GM18511 (cell line): ENCODE measurements around the gene RGS7.
"Not testable (repeated sequence)": the region's sequence is repeated elsewhere in the genome, so short reads cannot be mapped to it uniquely, and the experiment has no call there.

Source experiments
- ATAC-seq: cut with Tn5 transposase; IDR thresholded peaks from one replicate; pipeline ENCODE4 v1.9.1; 2021; ENCODE audit warnings: mild to moderate bottlenecking, moderate library complexity; ENCODE audit not compliant: unreplicated experiment

Gene RGS7

DNA sequence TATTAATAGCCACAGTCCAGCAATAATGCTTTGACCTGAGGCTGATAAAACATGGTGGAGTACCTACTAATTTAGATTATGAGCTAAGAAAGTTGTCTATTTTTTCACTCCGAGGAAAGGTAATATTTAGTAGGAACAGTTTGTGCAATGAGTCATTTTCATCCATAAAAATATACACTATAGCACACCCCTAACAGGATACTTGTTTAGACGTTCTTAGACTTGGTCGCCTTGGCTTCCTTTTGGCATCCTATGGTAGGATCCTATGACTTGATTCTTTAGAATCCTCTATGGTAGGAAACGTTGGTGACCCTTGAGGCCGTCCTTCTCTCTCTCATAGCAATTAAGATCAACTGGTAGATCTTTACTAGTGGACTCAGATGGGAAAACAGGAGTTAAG lies 81.8 kb downstream of the RGS7 start:
- ATAC-seq = no peak

DNA sequence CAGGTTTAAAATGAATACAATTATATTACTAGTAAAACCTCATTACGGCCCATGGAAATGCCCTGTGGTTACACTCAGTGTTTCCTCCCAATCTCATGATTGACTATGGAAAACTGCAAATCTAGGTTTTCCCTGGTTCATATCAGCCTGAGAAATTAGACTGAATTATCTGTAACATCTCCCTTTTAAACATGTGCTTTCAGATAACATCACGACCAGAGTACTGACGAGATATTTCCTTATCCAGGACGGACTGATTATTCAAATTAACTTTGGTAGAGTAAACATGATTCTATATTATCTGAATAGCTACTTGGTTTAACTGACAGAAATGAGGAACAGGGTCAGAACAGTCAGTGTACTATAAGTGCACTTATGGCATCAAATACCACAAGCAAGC lies 82.3 kb downstream of the RGS7 start:
- ATAC-seq = no peak

DNA sequence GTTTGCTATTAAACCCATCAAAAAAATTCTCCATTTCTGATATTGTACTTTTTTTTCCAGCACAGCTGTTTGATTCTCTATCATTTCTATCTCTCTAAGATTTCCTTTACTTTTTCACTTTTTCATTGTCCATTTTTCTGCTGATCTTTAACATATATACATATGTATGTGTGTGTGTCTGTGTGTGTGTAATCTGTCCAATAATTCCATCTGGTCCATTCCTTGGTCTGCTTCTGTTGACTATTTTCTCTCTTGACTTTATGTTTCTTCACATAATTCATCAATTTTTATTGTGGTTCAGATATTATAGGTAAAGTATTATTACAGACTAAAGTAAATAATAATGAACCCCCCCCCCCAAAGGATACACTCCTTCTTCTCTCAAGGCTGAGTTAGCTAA lies 84.2 kb downstream of the RGS7 start:
- ATAC-seq = no peak

DNA sequence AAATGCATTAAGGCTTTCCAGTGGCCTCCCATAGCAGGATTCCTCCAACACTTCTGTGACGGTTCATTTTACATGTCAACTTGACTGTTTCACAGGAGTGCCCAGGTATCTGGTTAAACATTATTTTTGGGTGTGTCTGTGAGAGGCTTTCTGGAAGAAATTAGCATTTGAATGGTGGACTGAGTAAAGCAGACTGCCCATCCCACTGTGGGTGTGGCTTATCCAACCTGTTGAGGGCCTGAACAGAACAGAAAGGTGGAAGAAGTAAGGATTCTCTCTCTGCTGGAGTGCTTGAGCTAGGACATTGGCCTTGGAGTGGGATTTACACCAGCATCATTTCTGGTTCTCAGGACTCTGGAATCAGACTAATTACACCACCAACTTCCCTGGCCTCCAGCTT lies 85.6 kb downstream of the RGS7 start:
- no peak for ATAC-seq

DNA sequence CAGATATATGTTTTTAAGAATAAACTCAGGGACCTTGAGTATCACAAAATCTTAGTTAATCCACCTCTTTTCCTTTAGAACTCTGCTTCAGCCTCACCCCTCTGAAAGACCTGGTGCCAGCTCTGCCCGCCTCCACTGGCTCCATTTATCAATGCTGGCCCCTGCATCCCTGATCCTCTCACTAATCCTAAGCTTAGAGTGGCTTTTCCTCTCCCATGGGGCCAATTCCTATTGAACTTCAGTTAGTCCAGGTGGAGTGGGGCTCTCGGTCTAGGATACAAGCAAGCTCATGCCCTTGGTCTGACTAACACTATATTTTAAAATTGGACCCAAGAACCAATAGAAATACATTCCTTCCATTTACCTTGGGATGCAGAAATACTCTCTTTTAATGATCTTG lies 87.0 kb downstream of the RGS7 start:
- ATAC-seq = no peak

DNA sequence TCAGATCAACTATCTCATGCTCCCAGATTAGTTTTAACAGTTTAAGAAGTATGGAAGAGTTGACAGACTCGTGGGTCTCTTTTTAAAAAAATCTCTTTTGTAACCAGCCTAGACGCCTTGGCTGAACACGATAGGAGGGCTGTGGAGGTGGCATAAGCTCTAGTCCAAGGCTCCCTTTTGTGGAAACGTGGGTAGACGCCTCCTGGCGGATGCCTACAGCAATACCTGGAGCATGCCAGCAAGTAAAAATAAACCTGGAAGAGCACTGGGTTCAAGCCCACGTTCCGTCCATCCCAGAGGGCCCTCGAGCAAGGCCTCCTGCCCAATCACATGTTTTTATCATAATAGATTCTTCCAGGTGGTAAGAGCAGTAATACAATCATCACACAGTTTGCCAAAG lies 87.9 kb downstream of the RGS7 start:
- no peak for ATAC-seq

DNA sequence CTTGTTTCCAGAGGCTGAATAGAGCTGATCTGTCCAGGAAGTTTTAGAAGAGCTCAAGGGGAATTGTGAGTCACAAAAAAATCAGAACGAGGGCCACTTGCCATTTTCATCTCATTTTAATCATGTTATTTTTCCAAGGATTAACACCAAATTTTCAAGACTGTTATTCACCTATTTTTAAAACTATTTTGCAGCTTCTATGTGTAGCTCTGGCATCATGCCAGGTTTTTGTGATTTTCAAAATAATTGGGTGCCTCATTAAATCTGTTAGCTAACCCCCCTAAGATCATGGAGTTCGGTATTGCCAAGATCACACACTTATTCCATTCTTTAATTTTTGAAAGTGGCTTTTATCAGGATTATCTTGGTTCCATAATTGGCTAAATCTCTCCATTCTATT lies 90.9 kb downstream of the RGS7 start:
- ATAC-seq = no peak

DNA sequence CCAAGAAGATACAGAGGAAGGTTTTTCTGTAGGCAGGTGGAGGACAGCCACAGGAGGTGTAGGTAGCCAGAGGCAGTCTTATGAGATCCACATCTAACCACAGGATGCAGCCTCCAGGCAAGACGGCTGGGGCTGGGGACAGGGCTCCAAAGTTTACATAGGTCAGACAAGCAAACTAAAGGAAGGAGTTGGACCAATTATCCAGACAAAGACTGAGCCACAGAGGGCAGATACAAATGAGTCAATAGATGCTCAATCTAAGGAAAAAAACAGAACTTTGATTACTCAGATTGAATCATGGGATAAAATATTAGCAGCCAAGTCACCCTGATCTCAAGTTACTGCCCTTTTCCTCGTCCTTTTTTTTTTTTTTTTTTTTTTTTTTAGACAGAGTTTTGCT lies 91.6 kb downstream of the RGS7 start:
- no peak for ATAC-seq

DNA sequence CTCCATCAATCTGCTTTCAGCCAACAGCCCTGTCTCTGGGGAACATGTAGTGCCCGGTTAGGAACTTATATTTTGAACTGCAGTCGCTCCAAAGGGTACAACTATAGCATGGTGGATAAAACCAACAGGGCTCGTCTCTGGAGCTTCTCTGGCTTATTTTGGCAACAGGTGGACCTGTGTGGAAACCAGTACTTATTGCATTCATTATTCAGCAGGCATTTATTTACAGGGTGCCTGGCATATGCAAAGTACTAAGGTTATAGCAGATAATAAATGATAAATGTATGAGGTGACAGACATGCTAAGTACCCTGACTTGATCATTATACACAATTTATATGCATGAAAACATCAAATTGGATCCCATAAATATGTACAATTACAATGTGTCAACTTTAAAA lies 93.7 kb downstream of the RGS7 start:
- no peak for ATAC-seq

DNA sequence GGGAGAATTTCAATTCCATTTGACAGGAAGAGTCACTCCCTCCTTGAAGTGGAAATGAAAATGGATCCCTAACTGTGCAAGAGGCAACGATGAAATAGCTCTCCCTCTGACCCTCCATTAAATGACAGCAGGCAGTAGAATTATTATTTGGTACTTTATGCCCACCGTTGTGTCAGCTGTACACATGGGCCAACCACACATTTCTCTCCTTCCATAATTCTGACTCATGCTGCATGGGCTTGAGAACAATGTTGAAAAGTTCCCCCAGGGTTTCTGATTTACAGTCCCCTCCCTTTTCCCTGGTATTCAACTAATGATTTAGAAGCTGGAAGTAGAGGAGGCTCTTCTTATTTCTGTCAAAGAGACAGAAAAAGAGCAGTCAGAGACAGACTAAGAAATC lies 103.5 kb downstream of the RGS7 start:
- no peak for ATAC-seq

DNA sequence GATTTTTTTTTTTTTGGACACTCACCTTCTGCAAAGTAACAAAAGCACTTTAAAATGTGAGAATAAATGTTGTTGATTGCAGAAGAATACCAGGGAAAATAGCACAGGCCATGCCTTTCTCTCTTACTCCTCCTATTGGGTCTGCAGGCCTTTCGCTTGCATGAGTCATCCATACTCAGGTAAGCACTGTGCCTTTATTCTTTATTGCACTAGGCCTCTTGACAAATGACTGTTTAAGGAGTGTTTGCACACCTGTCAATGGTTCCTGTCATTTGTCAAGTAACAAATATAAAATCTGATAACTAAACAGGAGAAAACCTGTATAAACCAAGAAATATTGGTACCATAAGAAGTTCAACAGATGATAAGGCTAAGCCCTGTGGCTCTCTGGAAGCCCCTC lies 106.5 kb downstream of the RGS7 start:
- ATAC-seq = no peak

DNA sequence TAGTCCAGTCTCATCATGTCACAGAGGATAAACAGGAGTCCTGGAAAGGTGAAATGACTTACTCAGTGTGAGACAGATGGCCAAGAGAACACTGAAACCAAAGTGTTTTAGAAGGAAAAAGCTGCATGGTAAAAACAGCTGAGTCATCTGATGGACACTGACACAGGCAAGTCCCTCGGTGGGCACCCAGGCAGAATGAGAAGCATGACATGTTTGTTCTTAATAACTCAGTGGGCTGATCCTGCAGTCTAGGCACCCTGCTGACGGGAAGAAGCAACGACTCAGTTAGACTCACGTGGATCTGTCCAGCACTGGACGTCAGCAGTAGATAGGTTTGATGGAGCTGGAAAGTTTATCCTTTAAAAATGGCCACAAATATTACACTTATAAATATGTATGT lies 116.9 kb downstream of the RGS7 start:
- ATAC-seq = no peak

DNA sequence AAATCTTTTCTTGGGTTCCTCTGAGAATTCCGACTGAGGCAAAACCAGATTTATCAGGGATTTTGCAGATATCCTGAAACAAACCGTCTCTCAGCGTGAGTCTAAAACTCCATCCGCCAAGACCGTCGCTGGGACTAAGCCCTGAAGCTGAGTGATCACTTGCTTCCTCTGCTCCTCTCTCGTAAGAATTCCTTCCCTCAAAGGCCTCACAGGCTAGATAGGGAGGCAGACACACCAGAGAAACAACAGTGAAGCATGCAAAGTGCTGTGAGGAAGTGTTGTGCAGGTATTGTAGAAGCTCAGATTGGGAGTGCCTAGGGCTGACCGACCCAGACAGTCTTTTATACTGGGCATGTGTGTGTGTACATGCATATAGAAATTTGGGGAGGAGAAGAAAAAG lies 119.1 kb downstream of the RGS7 start:
- no peak for ATAC-seq

DNA sequence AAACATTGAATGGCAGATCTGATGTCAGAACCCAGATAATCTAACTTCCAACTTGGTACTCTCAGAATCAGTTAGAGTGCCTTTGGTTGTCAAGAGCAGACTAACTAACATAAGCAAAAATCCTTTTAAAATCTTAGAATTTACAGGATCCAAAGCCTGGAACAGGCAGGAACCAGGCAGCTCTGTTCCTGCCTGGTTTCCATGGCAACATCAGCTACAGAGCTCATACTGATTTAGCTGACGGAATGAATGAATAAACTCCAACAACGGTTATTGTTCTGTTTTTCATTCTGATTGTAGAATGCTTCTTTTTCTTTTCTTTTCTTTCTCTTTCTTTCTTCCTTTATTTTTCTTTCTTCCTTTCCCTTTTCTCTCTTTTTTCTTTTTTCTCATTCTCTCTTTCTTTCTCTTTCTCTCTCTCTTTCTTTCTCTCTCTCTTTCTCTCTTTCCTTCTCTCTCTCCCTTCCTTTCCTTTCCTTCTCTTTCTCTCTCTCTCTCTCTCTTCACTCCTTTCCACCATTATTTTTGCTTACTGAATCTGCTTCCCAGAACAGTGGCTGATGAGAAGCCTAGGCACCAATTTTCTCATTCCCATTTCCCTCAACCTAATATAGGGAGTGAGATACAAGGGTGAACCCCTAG lies 121.6 kb downstream of the RGS7 start:
- no peak for ATAC-seq

DNA sequence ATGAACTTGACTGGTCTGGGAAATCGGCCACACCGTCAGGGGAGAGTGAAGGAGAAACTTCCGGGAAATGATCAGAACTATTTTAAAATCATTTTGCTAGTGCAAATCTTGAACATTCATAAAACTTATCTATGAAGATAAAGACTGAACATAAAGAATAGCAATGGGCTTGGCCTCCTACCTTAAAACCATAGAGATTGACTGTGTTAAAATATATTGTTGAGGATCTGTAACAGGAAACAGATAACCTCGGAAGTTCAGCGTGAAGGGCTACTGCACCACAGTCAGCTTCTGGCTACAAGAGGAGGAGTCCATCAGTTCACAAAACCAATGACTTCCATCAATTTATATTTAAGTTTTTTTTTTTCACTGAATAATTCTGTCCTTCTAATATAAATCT lies 127.3 kb downstream of the RGS7 start:
- ATAC-seq = no peak

DNA sequence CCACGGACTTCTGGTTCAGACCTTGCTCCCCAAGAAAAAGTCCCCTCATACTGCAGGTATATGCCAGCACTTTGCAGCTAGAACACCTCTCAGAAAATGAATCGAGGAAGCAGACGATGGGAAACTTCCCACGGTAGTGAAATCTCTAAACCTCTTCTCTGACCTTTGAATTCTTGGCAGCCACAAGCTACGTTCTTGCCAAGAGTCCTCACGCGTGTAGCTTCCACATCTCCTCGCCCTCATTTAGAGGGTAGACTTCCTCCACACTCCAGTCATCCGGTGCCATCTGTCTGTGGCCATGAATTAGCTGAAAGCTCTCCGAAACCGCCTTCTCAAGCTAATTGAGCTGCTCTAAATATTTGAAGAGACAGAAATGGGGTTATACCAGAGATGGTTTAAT lies 127.8 kb downstream of the RGS7 start:
- ATAC-seq = no peak

DNA sequence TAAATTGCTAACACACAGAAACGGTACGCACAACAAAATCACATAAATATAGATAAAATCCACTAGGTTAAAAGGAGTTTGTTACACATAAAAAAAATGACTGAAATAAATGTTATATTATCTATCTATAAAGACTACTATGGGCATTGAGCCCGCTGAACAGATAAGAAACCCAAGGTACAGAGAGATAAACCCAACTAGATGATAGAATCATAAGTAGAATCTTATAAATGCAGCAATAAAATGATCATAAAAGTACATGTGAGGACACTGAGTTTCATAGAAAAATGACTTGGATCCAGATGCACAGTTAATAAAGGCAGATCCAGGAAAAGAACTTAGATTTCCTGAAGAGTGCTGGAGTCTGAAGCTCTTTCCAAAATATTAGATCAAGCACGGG lies 128.7 kb downstream of the RGS7 start:
- ATAC-seq = no peak

DNA sequence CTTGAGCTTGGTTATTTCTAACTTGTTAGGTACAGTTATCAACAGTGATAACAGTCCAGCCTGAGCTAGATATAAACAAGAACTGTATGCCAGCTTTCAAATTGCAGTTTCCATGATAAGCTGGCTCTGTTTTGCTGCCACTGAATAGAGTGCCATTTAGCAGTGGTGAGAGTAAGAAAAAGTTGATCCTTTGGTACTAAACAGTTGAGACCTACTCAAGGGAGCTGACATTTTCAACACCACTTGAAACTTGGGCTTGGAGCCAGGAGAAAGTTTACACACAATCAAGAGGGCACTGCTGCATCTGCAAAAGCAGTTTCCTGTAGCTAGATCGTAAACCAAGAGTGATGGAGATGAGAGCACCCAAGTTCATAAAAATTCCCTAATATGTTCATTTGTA lies 131.3 kb downstream of the RGS7 start:
- no peak for ATAC-seq

DNA sequence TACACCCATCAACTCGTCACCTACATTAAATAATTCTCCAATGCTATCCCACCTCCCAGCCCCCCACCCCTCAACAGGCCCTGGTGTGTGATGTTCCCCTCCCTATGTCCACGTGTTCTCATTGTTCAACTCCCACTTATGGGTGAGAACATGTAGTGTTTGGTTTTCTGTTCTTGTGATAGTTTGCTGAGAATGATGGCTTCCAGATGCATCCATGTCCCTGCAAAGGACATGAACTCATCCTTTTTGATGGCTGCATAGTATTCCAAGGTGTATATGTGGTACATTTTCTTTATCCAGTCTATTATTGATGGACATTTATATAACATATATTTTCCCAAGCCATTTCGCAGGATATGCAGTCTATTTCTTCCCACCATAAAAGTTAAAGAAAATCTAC lies 132.8 kb downstream of the RGS7 start:
- ATAC-seq = not testable (repeated sequence)

DNA sequence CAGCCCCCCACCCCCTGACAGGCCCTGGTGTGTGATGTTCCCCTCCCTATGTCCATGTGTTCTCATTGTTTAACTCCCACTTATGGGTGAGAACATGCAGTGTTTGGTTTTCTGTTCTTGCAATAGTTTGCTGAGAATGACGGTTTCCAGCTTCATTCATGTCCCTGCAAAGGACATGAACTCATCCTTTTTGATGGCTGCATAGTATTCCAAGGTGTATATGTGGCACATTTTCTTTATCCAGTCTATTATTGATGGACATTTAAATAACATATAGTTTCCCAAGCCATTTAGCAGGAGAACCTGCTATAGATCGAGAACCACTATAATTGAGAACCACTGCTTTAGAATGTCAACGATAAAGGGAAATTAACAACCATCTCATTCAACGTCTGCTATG lies 134.2 kb downstream of the RGS7 start:
- ATAC-seq = not testable (repeated sequence)

DNA sequence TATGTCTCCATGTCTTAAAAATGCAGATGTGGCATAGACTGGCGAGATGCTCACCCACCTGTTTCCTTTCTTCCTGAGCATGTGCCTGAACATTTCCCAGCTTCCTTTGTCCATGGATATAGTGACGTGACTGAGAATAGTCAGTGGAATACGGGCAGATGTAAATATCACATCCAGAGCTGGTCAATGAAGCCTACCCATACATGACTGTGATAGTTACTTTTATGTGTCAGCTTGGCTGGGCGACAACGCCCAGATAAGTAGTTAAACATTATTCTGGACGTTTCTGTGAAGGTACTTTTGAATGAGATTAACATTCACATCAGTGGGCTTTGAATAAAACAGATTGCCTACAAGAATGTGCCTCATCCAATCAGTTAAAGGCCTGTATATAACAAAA lies 135.7 kb downstream of the RGS7 start:
- ATAC-seq = no peak

DNA sequence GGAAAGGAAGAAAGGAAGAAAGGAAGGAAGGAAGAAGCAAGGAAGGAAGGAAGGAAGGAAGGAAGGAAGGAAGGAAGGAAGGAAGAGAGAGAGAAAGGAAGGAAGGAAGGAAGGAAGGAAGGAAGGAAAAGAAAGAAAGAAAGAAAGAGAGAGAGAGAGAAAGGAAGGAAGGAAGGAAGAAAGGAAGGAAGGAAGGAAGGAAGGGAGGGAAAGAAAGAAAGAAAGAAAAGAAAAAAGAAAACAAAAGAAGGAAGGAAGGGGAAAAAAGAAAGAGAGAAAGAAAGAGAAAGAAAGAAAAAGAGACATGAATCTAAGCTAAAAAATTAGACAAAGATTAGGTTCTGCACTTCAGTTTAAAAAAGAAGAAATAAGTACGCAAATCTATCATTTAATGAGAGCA lies 136.1 kb downstream of the RGS7 start:
- not testable (repeated sequence) for ATAC-seq

DNA sequence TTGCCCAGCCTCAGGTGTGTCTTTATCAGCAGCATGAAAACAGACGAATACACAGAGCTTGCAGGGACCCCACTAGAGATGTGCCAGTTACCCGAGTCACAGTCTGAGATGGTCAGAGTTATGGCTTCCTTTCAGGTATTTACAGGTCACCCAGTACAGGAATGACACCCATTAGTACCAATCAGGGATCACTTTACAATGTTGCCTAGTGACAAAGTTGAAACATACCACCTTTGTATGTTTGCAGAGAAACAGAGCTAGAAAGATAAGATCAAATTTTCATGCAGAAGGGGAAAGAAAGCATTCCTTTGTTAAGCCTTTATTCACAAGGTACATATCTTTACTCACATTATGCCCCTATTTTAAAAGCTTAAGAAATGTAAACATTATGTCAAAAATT lies 137.6 kb downstream of the RGS7 start:
- ATAC-seq = no peak

DNA sequence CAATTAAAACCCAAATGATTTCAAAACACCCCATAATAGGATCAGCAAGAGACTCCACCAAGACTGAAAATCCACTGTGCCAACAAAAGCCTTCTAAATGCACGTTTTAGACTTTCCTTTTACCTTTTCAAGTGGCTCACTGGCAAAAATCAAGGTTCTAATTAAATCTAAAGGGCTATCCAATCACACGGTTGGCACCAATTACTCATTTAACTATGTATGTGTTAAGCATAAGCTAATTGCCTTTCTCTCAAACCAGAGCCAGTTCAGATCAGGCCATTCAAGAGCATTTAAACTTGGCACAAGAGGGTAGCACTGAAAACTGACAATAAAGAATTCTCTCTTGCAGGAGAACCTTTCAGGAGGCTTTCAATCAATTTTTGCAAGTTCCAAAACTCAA lies 139.5 kb downstream of the RGS7 start:
- no peak for ATAC-seq
